ENCODE results near the gene RILPL2. TPM values are rescaled to one million over a fixed set of nuclear protein-coding genes. Genes with fewer than 3 reads are reported as not detected.

Gene RILPL2
- total RNA-seq, 1 experiment from 2014 or later = 1.1 TPM

DNA sequence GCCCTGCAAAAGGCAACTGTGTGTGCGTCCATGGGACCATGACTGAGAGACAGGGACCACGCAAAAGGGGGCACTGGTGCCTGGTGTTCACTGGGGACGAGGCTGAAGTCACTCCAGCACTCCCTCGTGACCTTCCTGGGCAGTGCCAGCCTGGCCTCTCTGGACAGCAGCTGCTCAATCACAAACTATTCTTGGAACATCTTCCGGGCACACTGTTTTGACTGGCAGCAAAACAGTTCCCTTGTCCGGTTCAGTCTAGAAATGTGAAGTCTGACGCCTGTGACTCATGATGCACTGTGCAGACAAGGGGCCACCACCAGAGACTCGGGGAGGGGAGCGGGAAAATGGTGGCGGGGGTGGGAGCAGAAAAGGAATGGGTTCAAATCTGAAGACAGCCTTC lies 42.3 kb upstream of the RILPL2 start:
- Mint-ChIP-seq H3K27me3 (ENCODE audit: low read depth) (no peaks in the 10 kb centered on the region; the same call in 1 of the 2 replicates), H3K4me1 (no peaks in the 10 kb centered on the region), H3K36me3 (no peaks in the 10 kb centered on the region), H3K4me3 (no peak overlapping the region), H3K9me3 (no peaks in the 10 kb centered on the region), H3K27ac (no peak overlapping the region)
- POLR2A ChIA-PET = no interaction called here
- DNase-seq (ENCODE audit: low spot score) (no peak), ATAC-seq (no peak)
- TF ChIP-seq ZNF671 (CRISPR knock-in tag; IDR thresholded peaks at IDR 0.05) (no peak), FOXP1 (CRISPR knock-in tag; IDR thresholded peaks at IDR 0.05; ENCODE audit: borderline replicate concordance) (no peak), ZNF232 (CRISPR knock-in tag; IDR thresholded peaks at IDR 0.05) (no peak), ETV6 (CRISPR knock-in tag; IDR thresholded peaks at IDR 0.05) (no peak), TEAD4 (CRISPR knock-in tag; IDR thresholded peaks at IDR 0.05) (no peak), SP1 (CRISPR knock-in tag; conservative IDR thresholded peaks at IDR 0.05) (no peak)
- TF ChIP-seq, protein P1, sequence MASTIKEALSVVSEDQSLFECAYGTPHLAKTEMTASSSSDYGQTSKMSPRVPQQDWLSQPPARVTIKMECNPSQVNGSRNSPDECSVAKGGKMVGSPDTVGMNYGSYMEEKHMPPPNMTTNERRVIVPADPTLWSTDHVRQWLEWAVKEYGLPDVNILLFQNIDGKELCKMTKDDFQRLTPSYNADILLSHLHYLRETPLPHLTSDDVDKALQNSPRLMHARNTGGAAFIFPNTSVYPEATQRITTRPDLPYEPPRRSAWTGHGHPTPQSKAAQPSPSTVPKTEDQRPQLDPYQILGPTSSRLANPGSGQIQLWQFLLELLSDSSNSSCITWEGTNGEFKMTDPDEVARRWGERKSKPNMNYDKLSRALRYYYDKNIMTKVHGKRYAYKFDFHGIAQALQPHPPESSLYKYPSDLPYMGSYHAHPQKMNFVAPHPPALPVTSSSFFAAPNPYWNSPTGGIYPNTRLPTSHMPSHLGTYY (CRISPR knock-in tag; IDR thresholded peaks at IDR 0.05) = no peak
- CTCF ChIA-PET = interaction anchor here (0.6 kb wide), 1 partner anchor 1979 kb away, joined by 3 read pairs; no protein-coding TSS in a partner anchor

DNA sequence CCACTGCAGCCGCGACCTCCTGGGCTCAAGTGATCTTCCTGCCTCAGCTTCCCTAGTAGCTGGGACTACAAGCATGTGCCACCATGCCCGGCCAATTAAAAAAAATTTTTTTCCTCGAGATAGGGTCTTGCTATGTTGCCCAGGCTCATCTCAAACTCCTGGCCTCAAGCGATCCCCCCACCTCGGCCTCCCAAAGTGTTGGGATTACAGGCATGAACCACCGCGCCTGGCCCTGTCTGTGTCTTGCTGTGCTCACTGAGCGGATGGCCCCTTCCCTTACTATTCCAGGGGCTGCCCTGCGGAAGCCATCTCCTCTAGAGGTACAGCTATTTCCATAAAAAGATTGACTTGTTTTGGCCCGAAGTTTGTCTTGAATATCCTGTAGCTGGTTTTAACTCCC lies 41.6 kb upstream of the RILPL2 start:
- ChIA-PET CTCF (no interaction called here), POLR2A (no interaction called here)
- Mint-ChIP-seq H3K4me3 (no peak overlapping the region), H3K36me3 (no peaks in the 10 kb centered on the region), H3K9me3 (no peaks in the 10 kb centered on the region), H3K4me1 (no peaks in the 10 kb centered on the region), H3K27ac (no peak overlapping the region), H3K27me3 (ENCODE audit: low read depth) (no peaks in the 10 kb centered on the region; the same call in 1 of the 2 replicates)
- ATAC-seq = no peak
- DNase-seq (ENCODE audit: low spot score) = no peak
- TF ChIP-seq ZNF121 (CRISPR knock-in tag; IDR thresholded peaks at IDR 0.05) = 0 out of 2 replicates have a peak, but pooled peaks have one; percentile 45
- no peak for TF ChIP-seq ESRRA (CRISPR knock-in tag; IDR thresholded peaks at IDR 0.05; ENCODE audit: borderline replicate concordance)

DNA sequence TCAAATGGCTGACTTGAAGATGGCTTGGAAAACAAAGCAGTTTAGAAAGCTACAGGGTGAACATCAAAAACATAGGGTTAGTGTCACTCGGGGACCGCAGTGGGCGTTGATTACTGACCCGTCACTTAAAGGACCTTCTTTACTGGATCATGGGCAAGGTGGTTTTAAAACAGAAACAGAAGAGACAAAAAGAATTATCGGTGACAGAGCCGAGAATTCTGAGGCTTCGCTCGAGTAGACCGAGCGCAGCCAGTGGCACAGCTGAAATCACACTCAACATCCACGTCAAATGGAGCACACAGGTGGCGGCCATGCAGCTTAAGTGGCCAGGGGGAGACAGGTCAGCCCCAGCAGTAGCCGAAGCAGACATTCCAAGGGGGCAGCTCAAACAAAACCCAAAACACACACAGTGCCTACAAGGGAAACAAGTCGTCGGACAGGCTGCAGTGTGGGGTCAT lies 38.8 kb upstream of the RILPL2 start:
- ChIA-PET POLR2A (no interaction called here), CTCF (no interaction called here)
- Mint-ChIP-seq H3K27me3 (ENCODE audit: low read depth) (no peaks in the 10 kb centered on the region), H3K4me1 (no peaks in the 10 kb centered on the region), H3K4me3 (no peak overlapping the region), H3K27ac (0 out of 2 replicates have a peak overlapping the region, but pooled peaks have one; percentile 25), H3K36me3 (peaks cover 12% of the 10 kb centered on the region; the same call in 1 of the 2 replicates), H3K9me3 (no peaks in the 10 kb centered on the region)
- DNase-seq (ENCODE audit: low spot score) = no peak
- no peak for ATAC-seq
- TF ChIP-seq ZNF423 (CRISPR knock-in tag; IDR thresholded peaks at IDR 0.05) (no peak), ATF1 (CRISPR knock-in tag; IDR thresholded peaks at IDR 0.05) (no peak), TCF7 (CRISPR knock-in tag; IDR thresholded peaks at IDR 0.05; ENCODE audit: low read depth) (no peak), SOX15 (CRISPR knock-in tag; IDR thresholded peaks at IDR 0.05) (no peak), NFE2L1 (CRISPR knock-in tag; IDR thresholded peaks at IDR 0.05) (no peak), IRF2 (CRISPR knock-in tag; IDR thresholded peaks at IDR 0.05; ENCODE audit: borderline replicate concordance, low read depth) (no peak)
- TF ChIP-seq, protein P2, sequence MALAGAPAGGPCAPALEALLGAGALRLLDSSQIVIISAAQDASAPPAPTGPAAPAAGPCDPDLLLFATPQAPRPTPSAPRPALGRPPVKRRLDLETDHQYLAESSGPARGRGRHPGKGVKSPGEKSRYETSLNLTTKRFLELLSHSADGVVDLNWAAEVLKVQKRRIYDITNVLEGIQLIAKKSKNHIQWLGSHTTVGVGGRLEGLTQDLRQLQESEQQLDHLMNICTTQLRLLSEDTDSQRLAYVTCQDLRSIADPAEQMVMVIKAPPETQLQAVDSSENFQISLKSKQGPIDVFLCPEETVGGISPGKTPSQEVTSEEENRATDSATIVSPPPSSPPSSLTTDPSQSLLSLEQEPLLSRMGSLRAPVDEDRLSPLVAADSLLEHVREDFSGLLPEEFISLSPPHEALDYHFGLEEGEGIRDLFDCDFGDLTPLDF (CRISPR knock-in tag; IDR thresholded peaks at IDR 0.05) = no peak
- TF ChIP-seq, protein P3, sequence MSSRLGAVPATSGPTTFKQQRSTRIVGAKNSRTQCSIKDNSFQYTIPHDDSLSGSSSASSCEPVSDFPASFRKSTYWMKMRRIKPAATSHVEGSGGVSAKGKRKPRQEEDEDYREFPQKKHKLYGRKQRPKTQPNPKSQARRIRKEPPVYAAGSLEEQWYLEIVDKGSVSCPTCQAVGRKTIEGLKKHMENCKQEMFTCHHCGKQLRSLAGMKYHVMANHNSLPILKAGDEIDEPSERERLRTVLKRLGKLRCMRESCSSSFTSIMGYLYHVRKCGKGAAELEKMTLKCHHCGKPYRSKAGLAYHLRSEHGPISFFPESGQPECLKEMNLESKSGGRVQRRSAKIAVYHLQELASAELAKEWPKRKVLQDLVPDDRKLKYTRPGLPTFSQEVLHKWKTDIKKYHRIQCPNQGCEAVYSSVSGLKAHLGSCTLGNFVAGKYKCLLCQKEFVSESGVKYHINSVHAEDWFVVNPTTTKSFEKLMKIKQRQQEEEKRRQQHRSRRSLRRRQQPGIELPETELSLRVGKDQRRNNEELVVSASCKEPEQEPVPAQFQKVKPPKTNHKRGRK (CRISPR knock-in tag; IDR thresholded peaks at IDR 0.05; ENCODE audit: borderline replicate concordance) = no peak
- TF ChIP-seq, protein P4, sequence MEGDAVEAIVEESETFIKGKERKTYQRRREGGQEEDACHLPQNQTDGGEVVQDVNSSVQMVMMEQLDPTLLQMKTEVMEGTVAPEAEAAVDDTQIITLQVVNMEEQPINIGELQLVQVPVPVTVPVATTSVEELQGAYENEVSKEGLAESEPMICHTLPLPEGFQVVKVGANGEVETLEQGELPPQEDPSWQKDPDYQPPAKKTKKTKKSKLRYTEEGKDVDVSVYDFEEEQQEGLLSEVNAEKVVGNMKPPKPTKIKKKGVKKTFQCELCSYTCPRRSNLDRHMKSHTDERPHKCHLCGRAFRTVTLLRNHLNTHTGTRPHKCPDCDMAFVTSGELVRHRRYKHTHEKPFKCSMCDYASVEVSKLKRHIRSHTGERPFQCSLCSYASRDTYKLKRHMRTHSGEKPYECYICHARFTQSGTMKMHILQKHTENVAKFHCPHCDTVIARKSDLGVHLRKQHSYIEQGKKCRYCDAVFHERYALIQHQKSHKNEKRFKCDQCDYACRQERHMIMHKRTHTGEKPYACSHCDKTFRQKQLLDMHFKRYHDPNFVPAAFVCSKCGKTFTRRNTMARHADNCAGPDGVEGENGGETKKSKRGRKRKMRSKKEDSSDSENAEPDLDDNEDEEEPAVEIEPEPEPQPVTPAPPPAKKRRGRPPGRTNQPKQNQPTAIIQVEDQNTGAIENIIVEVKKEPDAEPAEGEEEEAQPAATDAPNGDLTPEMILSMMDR (IDR thresholded peaks at IDR 0.05) = no peak
